GM13977 (cell line): ENCODE results near the gene PLCL1.

Experiments used
- DNase-seq: peaks from one replicate; pipeline ENCODE4 v3.0.0; 2012; ENCODE audit warnings: low spot score
- CTCF ChIP-seq: IDR thresholded peaks from 2 replicates; pipeline ENCODE4 v1.5.1; 2012; ENCODE audit warnings: mild to moderate bottlenecking, control low read depth; ENCODE audit not compliant: insufficient read depth; ENCODE audit errors: extremely low read depth, missing control alignments
- in situ Hi-C: fragments of 300-500 bp; cut with MboI; formaldehyde crosslinking; loops from one replicate; pipeline ENCODE4 v1.12.0; 2022; ENCODE audit warnings: low sequenced_read_pairs, low pct_unique_long_range_greater_than_20kb, mixed read lengths, inconsistent platforms; ENCODE audit not compliant: unreplicated experiment

PLCL1 gene

GRCh38 chr2:197944416-197945096, 140.2 kb downstream of the PLCL1 start:
- TF ChIP-seq CTCF, result no peak
- DNase-seq, result no peak
- in situ Hi-C loops, result no loop called here

DNA sequence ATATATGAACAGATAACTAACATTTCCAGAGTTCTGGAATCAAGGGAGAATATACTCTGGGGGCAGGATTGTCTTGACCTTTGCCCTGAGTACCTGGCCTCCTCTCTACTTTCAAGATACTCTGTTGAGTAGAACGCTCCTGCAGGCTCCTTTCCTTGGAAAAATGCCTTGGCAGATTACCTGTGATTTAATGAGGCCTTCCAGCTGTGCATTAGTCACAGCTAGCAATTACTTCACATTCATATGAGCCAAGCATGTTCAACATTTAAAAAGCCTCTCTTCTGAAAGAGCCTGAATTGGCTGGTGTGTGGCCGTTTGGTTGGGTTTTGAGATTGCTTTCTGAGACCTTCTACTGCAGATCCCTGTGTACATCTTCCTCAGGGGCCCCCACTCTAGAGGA, 142.2 kb downstream of the PLCL1 start:
- in situ Hi-C loops, result no loop called here
- no peak for TF ChIP-seq CTCF
- no peak for DNase-seq

DNA sequence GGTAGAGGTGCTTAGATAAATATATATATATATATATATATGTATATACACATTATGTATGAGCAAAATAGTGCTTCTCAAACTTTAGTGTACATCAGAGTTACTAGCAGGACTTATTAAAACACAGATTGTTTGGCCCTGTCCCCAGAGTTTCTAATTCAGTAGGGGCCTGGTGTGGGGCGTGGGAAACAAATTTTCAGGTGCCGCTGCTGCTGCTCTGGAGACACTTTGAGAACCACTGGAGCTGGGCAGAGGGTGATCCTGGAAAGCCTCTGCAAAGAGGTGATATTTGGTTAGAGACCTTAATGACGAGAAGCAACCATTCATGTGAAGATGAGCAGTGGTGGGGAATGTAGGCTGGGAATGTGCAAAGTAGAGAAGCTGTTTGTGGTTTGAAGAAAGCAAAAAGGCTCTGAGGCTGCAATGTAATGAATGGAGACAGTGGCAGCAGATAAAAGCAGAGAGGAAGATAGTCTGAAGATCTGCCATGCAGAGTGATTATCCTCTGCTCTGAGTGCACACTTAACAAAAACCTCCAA, 142.9 kb downstream of the PLCL1 start:
- in situ Hi-C loops, result no loop called here
- no peak for DNase-seq
- no peak for TF ChIP-seq CTCF

- in situ Hi-C loops, result no loop called here
- TF ChIP-seq CTCF, result no peak
- DNase-seq, result no peak
Measured at GRCh38 chr2:197949224-197949623, 144.8 kb downstream of the PLCL1 start.

DNA sequence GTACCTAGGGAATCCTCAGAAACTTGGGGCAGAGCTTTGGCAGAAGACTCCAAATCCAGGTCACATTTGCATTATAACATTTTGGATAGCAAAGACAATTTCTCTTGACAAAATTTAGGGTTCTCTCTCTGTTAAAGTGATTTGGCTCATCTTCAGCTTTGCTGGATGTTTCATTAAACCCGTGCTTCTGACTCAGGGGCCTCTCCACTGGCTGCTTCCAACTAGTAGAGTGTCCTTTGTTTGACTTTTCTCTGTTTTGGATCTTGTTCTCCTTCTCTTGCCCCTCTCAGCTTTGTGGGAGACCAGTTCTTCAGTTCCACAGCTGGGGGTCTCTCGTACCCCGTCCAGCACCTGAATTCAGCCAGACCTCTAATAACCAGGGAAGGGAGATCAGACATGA, 145.6 kb downstream of the PLCL1 start:
- in situ Hi-C loops, result no loop called here
- no peak for TF ChIP-seq CTCF
- DNase-seq, result no peak

GRCh38 chr2:197950724-197951123, 146.3 kb downstream of the PLCL1 start:
- TF ChIP-seq CTCF, result no peak
- no peak for DNase-seq
- in situ Hi-C loops, result no loop called here
